Lower leg skin (tissue), 4 donors: ENCODE results near the gene BHLHE23. TPM values are rescaled to one million over a fixed set of nuclear protein-coding genes. Genes with fewer than 3 reads are reported as not detected.

Experiments
- DNase-seq, 2 donors: peaks; one replicate each; pipeline ENCODE4 v3.0.0-alpha.2; 2019; ENCODE audit warnings: low spot score in 2 of 2
- H3K4me3 ChIP-seq: fragments of 200-600 bp; sonication (generic); 2 replicates; pipeline ENCODE4 v1.5.1; 2017; ENCODE audit warnings: mild to moderate bottlenecking, low read depth; ENCODE audit not compliant: poor library complexity, severe bottlenecking
- POLR2A ChIP-seq, 2 donors: fragments of 450-650 bp; IDR thresholded peaks; one replicate each; pipeline ENCODE4 v1.6.1; 2016 to 2017; ENCODE audit warnings: antibody characterized with exemption in 2 of 2, mild to moderate bottlenecking in 1 of 2, moderate library complexity in 1 of 2
- WGBS, 2 donors: methylation state at CpG; one replicate each; pipeline ENCODE4 v1.1.5; 2018; 5-methylcytosine and 5-hydroxymethylcytosine counted together
- intact Hi-C: fragments of 100-400 bp; cut with DNase I; formaldehyde crosslinking; loops from one replicate; pipeline ENCODE4 v1.15.0; 2023; ENCODE audit warnings: low total_unique reads
- total RNA-seq, 4 donors: library from RNA; depleted of rRNA; stranded (reverse); fragments of >200 nt; gene quantifications; one replicate each; pipeline ENCODE4 v1.1.0, GENCODE V29; 2016
- TF ChIP-seq, protein P1 (sequence below), 3 donors: fragments of 450-650 bp; IDR thresholded peaks; one replicate each; pipeline ENCODE4 v1.5.1; 2016; ENCODE audit warnings: antibody characterized with exemption in 3 of 3, mild to moderate bottlenecking in 3 of 3, moderate library complexity in 2 of 3

The BHLHE23 gene
- total RNA-seq, 4 donors from 2014 or later: 0.23 TPM; not detected in 3

DNA sequence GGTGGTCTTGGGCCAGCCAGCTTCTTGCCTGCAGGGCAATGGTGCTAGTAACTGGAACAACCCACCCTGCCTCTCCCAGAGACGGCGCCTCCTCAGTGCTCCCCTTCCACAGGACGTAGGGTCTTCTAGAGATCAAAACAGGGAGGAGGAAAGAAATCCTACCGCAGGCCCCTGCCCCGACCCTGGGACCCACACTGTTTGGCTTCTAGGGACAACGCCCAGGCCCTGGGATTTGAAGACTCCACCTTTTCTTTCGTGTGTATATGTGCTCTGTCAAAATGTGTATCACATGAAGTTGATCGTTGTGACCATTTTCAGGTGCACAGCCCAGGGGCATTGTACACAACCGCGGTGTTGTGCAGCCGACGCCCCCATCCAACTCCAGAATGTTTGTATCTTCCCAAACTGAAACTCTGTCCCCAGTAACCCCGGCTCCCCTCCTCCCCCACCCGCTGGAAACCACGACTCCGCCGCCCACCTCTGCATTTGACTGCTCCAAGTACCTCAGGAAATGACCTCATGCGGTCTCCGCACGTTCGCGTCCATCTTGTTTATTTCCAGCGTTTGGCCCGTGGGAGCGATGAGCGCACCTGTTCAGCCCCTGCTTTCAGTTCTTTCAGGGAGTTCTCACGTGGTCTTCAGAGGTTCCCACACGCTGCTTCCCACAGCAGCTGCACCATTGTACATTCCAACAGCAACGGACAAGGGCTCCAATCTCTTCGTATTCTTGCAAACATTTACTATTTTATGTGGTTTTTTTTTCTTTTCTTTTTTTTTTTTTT, 3.4 kb upstream of the BHLHE23 start:
- DNase-seq: no peak
- intact Hi-C loops: loop anchor here (10.0 kb wide), 2 partner anchors 135 to 185 kb away; no protein-coding TSS in a partner anchor
- no peak overlapping the region for H3K4me3 ChIP-seq
- 12 to 21% methylated on average over 30 of the region's 30 CpGs for WGBS, 2 donors
- no peak for TF ChIP-seq POLR2A (IDR thresholded peaks at IDR 0.05)
- TF ChIP-seq, protein P1, sequence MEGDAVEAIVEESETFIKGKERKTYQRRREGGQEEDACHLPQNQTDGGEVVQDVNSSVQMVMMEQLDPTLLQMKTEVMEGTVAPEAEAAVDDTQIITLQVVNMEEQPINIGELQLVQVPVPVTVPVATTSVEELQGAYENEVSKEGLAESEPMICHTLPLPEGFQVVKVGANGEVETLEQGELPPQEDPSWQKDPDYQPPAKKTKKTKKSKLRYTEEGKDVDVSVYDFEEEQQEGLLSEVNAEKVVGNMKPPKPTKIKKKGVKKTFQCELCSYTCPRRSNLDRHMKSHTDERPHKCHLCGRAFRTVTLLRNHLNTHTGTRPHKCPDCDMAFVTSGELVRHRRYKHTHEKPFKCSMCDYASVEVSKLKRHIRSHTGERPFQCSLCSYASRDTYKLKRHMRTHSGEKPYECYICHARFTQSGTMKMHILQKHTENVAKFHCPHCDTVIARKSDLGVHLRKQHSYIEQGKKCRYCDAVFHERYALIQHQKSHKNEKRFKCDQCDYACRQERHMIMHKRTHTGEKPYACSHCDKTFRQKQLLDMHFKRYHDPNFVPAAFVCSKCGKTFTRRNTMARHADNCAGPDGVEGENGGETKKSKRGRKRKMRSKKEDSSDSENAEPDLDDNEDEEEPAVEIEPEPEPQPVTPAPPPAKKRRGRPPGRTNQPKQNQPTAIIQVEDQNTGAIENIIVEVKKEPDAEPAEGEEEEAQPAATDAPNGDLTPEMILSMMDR (IDR thresholded peaks at IDR 0.05): no peak

DNA sequence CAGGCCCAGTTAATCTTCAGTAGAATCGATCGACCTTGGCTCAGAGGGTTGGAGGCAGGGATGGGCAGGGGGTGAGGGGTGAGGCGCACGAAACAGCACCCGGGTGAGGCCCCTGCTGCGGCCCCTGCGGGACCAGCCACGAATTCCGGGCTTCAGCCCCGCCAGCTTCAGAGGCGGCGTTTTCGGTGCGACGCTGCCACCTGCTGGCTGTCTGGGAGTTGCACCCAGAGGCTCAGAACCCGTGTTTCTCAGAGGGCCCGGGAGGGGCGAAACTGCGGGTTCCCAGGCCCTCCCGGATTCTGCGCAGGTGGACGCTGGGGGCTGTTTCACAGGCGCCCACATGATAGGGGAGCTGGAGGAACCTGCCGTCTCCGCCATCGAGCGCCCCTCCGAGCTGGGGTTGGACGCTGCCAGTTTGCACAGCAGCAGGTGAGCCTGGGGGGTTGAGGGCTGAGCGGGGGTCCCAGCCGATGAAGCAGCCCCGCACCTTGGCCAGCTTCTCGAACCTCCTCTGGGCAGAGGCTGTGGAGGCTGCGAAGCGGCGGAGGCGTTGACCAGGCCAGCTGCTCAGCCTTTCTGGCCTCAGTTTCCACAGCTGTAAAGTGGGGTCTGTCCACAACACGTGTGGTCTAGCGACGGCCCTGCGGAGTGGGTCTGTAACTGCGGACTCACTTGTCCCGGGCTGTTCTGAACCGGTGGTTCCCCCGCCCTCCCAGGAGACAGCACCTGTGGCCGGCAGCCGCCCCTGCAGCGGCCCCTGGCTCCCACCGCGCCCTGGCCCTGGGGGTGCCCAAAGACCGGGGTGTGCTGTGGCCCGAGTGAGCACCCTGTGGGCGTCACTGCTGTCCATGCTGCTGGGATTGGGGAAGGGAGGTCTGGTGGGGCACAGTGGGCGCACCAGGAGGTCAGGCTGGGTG, 2.5 kb upstream of the BHLHE23 start:
- intact Hi-C loops: loop anchor here (10.0 kb wide), 1 partner anchor 135 kb away; no protein-coding TSS in a partner anchor

DNA sequence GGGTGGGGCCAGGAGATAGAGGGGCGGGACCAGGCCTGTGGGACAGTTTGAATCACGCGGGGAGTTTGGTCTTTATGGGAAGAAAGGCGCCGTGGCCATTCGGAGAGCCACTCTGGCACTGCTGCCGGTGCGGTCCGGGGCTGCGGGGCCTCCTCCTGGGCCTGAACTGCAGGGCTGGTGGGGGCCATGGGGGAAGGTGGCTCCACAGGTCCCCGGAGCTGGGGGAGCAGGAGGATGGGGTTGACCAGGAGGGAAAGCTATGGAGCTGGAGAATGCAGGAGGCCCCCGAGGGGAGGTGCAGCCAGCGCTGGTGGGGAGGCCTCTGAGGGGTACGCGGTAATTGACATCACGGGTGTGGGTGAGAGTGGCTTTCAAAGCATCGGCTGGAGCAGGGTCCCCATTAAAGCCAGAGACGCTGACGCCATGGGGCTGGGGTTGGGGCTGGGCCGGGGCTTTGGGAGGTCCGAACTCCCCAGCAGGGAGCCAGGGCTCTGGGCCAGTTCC, 1.8 kb upstream of the BHLHE23 start:
- no peak for DNase-seq
- 5 to 12% methylated on average over 17 to 21 of the region's 21 CpGs for WGBS, 2 donors
- no peak overlapping the region for H3K4me3 ChIP-seq
- TF ChIP-seq, protein P1 (IDR thresholded peaks at IDR 0.05): no peak
- no peak for TF ChIP-seq POLR2A (IDR thresholded peaks at IDR 0.05)
- intact Hi-C loops: loop anchor here (10.0 kb wide), 1 partner anchor 134 kb away; no protein-coding TSS in a partner anchor

More for the DNA sequence above, 2.5 kb upstream of the BHLHE23 start:
- TF ChIP-seq, protein P1 (IDR thresholded peaks at IDR 0.05): peak in 1 of 3 donors; percentile 81
- TF ChIP-seq POLR2A (IDR thresholded peaks at IDR 0.05): no peak
- peak; percentile 38 to 93 for DNase-seq
- H3K4me3 ChIP-seq: no peak overlapping the region
- WGBS, 2 donors: 1 to 8% methylated on average over 27 to 34 of the region's 54 CpGs

DNA sequence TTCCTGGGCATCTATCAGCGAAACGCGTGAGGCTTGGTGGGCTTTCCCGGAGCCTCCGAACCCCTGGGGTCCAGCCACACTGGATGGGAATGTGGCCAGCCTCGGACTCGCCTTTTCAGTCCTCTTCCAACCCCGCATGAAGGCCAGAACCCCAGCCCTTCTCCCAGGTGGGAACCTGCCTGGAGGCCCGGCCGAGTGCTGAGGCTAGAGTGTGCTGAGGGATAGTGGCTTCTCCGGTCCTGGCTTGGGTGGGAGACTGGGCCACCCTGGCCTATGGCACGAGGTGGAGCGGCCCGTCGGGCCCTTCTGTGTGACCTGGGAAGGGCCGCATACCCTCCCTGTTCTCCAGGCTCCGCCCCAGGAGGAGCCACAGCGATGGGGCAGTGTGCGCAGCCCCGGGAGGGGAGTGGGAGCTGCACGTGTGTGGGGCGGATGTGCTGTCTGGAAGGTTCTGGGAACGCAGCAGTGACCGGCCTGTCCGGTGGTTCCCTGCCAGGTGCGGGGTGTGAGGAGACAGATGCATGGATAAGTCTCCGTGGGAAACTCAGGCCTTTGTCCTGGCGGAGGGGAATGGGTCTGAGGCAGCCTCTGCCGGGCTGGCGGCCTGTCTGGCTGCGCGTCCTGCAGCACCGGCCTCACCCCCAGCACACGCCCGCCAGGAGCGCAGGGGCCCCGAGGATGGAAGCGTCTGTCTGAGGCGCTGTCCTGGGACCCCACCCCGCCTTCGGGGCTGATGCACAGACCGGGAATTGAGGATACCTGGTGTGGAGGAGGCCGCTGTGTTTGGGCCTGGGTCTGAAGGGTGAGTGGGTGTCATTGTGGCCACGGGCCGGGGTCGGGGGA, 1.1 kb upstream of the BHLHE23 start:
- no peak overlapping the region for H3K4me3 ChIP-seq
- no peak for DNase-seq
- TF ChIP-seq POLR2A (IDR thresholded peaks at IDR 0.05): no peak
- intact Hi-C loops: loop anchor here (10.0 kb wide), 1 partner anchor 133 kb away; no protein-coding TSS in a partner anchor
- 11 to 20% methylated on average over 37 to 46 of the region's 46 CpGs for WGBS, 2 donors

DNA sequence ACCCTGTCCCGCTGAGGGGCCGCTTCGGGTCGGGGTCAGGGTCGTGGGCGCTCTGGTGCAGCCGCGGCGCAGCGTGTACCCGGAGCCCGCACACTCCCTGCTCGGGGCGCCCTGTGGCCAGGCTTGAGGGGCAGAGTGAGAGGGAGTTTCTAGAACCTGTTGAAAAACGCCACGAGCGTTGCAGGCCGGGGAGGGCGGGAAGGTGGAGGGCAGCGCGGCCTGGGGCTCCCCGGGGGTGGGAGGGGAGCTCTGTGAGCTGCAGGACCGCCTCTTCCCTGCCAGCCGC, 539 bp upstream of the BHLHE23 start:
- H3K4me3 ChIP-seq: no peak overlapping the region
- WGBS, 2 donors: 0 to 4% methylated on average over 4 to 17 of the region's 24 CpGs
- intact Hi-C loops: loop anchor here (10.0 kb wide), 1 partner anchor 133 kb away; no protein-coding TSS in a partner anchor
- TF ChIP-seq POLR2A (IDR thresholded peaks at IDR 0.05): no peak
- TF ChIP-seq, protein P1 (IDR thresholded peaks at IDR 0.05): no peak
- no peak for DNase-seq
